NCI-H2196 (cell line): ENCODE measurements around the gene CIAO2B.
"Not testable (repeated sequence)": the region's sequence is repeated elsewhere in the genome, so short reads cannot be mapped to it uniquely, and the experiment has no call there.

ENCODE experiments used
- DNase-seq: peaks from one replicate; lab custom pipeline; 2025; ENCODE audit not compliant: unreplicated experiment; lab: John Stamatoyannopoulos, UW

Gene CIAO2B

GRCh38 chr16:66934138-66934838 lies at the start of gene CIAO2B:
CIAO2B (minus strand) TSS chr16:66934402; CDS start chr16:66934364, 38 bp downstream.
- peak; percentile 67 for DNase-seq

- no peak for DNase-seq
These were observed 48.8 kb upstream of the CIAO2B start for GRCh38 chr16:66983033-66983432.

GRCh38 chr16:66979011-66979717 lies 45.0 kb upstream of the CIAO2B start:
- DNase-seq, result no peak

GRCh38 chr16:66977341-66978113 lies 43.3 kb upstream of the CIAO2B start:
- DNase-seq, result peak; percentile 66

GRCh38 chr16:66976746-66977145 lies 42.5 kb upstream of the CIAO2B start:
- no peak for DNase-seq

- no peak for DNase-seq
These were observed 41.2 kb upstream of the CIAO2B start for GRCh38 chr16:66975302-66975893.

GRCh38 chr16:66974932-66975246 lies 40.7 kb upstream of the CIAO2B start:
- DNase-seq, result not testable (repeated sequence)

GRCh38 chr16:66974156-66974931 lies 40.1 kb upstream of the CIAO2B start:
- DNase-seq, result not testable (repeated sequence)

GRCh38 chr16:66973716-66974115 lies 39.5 kb upstream of the CIAO2B start:
- no peak for DNase-seq

- DNase-seq, result no peak
These were observed 38.8 kb upstream of the CIAO2B start for GRCh38 chr16:66972983-66973382.

GRCh38 chr16:66970775-66971720 lies 36.8 kb upstream of the CIAO2B start:
- DNase-seq, result no peak

GRCh38 chr16:66968847-66969246 lies 34.6 kb upstream of the CIAO2B start:
- DNase-seq, result no peak

- DNase-seq, result no peak
These were observed 29.8 kb upstream of the CIAO2B start for GRCh38 chr16:66964049-66964448.

GRCh38 chr16:66961914-66962313 lies 27.7 kb upstream of the CIAO2B start:
- peak; percentile 53 for DNase-seq

GRCh38 chr16:66961065-66961744 lies 27.0 kb upstream of the CIAO2B start, which contains the start of gene CES3:
CES3 (plus strand) TSS chr16:66961266; CDS start chr16:66961308, 42 bp downstream.
- DNase-seq, result peak; percentile 68

- DNase-seq, result no peak
These were observed 26.1 kb upstream of the CIAO2B start for GRCh38 chr16:66960270-66960669.

- no peak for DNase-seq
These were observed 25.5 kb upstream of the CIAO2B start for GRCh38 chr16:66959704-66960161.

- no peak for DNase-seq
These were observed 24.9 kb upstream of the CIAO2B start for GRCh38 chr16:66958857-66959703.
